ENCODE results near the gene MYADM.
A peak's percentile ranks its signal among the peaks of the same experiment; 100 is the strongest.

Gene MYADM

GRCh38 chr19:53898166-53898565 lies 30.5 kb downstream of the MYADM start:
- H3K4me3 ChIP-seq (ENCODE audit: low read depth, low read length), result peak overlapping the region; percentile 55
- peaks cover 8% of the 10 kb centered on the region for H3K4me1 ChIP-seq (ENCODE audit: control insufficient read depth, insufficient read depth, low read length)
- peaks cover 5% of the 10 kb centered on the region for H3K36me3 ChIP-seq (ENCODE audit: control insufficient read depth, insufficient read depth, low read length)
- H3K27me3 ChIP-seq (ENCODE audit: control insufficient read depth, insufficient read depth, low read length), result peaks cover 7% of the 10 kb centered on the region
- no peaks in the 10 kb centered on the region for H3K9me3 ChIP-seq (ENCODE audit: control insufficient read depth, insufficient read depth, low read length)
- H3K9ac ChIP-seq (ENCODE audit: low read depth, low read length), result no peak overlapping the region

DNA sequence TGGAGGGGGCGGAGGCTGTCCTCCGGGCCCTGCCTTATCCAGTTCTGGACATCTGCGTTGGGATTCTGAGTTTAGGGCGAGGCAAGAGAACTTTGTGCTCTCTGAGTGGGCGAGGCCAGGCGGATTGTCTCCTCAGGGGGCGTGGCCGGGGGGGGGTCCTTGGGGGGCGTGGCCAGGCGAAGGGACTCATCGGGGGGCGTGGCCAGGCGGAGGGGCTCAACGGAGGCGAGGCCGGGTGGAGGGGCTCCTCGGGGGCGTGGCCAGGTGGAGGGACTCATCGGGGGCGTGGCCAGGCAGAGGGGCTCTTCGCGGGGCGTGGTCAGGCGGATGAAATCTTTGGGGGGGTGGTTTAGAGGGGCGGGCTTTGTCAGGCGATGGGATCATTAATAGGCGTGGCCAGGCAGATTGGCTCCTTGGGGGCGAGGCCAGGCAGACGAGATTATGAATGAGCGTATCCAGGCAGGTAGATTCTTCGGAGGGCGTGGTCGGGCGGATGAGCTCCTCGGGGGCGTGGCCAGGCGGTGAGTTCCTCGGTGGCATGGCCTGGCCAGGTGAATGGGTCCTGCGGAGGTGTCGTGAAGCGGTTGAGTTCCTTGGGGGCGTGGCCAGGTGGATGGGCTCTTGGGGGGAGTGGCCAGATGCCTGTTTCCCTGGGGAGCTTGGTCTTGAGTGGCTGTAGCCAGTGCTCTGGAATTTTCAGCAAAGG lies 31.1 kb downstream of the MYADM start:
- Histone ChIP-seq H3K4me3 (ENCODE audit: low read depth, low read length) (peak overlapping the region; percentile 55), H3K36me3 (ENCODE audit: control insufficient read depth, insufficient read depth, low read length) (peaks cover 5% of the 10 kb centered on the region), H3K27me3 (ENCODE audit: control insufficient read depth, insufficient read depth, low read length) (peaks cover 7% of the 10 kb centered on the region), H3K9me3 (ENCODE audit: control insufficient read depth, insufficient read depth, low read length) (no peaks in the 10 kb centered on the region), H3K4me1 (ENCODE audit: control insufficient read depth, insufficient read depth, low read length) (peaks cover 8% of the 10 kb centered on the region), H3K9ac (ENCODE audit: low read depth, low read length) (no peak overlapping the region)

DNA sequence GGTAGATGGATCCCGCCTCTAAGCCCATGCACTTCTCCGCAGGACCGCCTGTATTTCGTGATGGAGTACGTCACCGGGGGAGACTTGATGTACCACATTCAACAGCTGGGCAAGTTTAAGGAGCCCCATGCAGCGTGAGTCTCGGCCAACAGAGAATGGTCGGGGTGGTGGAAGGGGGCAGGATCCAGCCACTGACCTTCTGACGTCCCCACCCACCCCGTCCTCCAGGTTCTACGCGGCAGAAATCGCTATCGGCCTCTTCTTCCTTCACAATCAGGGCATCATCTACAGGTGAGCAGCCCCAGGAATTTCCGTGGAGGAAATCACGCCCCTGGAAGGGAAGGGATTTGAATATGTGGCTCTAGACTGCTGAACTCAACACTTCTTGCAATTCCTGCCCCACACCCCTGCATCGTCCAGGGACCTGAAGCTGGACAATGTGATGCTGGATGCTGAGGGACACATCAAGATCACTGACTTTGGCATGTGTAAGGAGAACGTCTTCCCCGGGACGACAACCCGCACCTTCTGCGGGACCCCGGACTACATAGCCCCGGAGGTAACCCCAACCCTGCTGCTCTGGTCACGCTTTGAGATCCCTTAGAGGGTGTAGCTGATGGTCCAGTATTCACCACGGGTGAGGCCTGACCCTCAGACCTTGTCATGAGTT lies 32.6 kb downstream of the MYADM start:
- Histone ChIP-seq H3K4me3 (ENCODE audit: low read depth, low read length) (no peak overlapping the region), H3K9ac (ENCODE audit: low read depth, low read length) (no peak overlapping the region), H3K36me3 (ENCODE audit: control insufficient read depth, insufficient read depth, low read length) (peaks cover 5% of the 10 kb centered on the region), H3K27me3 (ENCODE audit: control insufficient read depth, insufficient read depth, low read length) (peaks cover 11% of the 10 kb centered on the region), H3K9me3 (ENCODE audit: control insufficient read depth, insufficient read depth, low read length) (no peaks in the 10 kb centered on the region), H3K4me1 (ENCODE audit: control insufficient read depth, insufficient read depth, low read length) (peaks cover 8% of the 10 kb centered on the region)

DNA sequence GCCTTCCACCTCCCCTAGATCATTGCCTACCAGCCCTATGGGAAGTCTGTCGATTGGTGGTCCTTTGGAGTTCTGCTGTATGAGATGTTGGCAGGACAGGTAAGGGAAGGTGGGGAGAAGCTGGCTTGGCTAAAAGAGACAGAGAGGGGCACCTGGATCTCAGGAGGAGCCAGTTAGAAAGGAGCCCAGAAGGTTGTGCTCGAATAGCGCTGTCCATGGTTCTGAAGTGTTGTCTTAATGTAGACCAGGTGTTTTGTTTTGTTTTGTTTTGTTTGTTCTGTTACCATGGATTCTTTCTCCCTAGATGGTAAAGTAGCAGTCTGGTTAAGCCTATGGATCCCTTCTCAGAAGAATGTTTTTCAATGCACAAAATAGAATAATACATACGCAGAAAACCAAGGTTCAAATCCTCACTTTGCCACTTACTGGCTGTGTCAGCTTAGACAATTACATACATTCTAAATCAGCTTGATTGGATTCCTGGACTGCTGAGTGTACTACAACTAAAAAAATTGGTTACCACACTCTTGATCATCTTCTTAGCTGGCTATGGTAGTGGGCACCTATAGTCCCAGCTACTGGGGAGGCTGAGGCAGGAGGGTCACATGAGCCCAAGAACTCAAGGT lies 35.5 kb downstream of the MYADM start:
- Histone ChIP-seq H3K4me3 (ENCODE audit: low read depth, low read length) (no peak overlapping the region), H3K9ac (ENCODE audit: low read depth, low read length) (no peak overlapping the region), H3K27me3 (ENCODE audit: control insufficient read depth, insufficient read depth, low read length) (peaks cover 27% of the 10 kb centered on the region), H3K9me3 (ENCODE audit: control insufficient read depth, insufficient read depth, low read length) (no peaks in the 10 kb centered on the region), H3K4me1 (ENCODE audit: control insufficient read depth, insufficient read depth, low read length) (peaks cover 9% of the 10 kb centered on the region), H3K36me3 (ENCODE audit: control insufficient read depth, insufficient read depth, low read length) (peaks cover 5% of the 10 kb centered on the region)

GRCh38 chr19:53904909-53905308 lies 37.2 kb downstream of the MYADM start:
- Histone ChIP-seq H3K36me3 (ENCODE audit: control insufficient read depth, insufficient read depth, low read length) (peaks cover 5% of the 10 kb centered on the region), H3K4me1 (ENCODE audit: control insufficient read depth, insufficient read depth, low read length) (peaks cover 6% of the 10 kb centered on the region), H3K27me3 (ENCODE audit: control insufficient read depth, insufficient read depth, low read length) (peaks cover 34% of the 10 kb centered on the region), H3K9ac (ENCODE audit: low read depth, low read length) (no peak overlapping the region), H3K4me3 (ENCODE audit: low read depth, low read length) (no peak overlapping the region), H3K9me3 (ENCODE audit: control insufficient read depth, insufficient read depth, low read length) (no peaks in the 10 kb centered on the region)

DNA sequence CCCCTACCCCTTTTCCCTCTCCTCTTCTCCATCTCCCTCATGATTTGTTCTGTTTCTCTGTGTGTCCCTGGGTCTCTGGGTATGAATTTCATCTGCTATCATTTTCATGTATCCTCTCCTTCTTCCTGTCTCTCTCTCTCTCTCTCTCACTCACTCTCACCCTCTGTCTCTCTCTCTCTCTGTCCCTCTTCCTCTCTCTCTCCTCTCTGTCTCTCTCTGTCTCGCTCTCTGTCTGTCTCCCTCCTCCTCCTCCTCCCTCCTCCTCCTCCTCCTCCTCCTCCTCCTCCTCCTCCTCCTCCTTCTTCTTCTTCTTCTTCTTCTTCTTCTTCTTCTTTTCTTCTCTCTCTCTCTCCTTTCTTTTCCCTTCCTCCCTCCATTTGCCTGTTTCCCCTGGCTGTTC lies 38.1 kb downstream of the MYADM start:
- H3K27me3 ChIP-seq (ENCODE audit: control insufficient read depth, insufficient read depth, low read length), result peaks cover 42% of the 10 kb centered on the region
- peaks cover 6% of the 10 kb centered on the region for H3K4me1 ChIP-seq (ENCODE audit: control insufficient read depth, insufficient read depth, low read length)
- H3K9me3 ChIP-seq (ENCODE audit: control insufficient read depth, insufficient read depth, low read length), result no peaks in the 10 kb centered on the region
- H3K4me3 ChIP-seq (ENCODE audit: low read depth, low read length), result peak overlapping the region; percentile 59
- peaks cover under 1% of the 10 kb centered on the region for H3K36me3 ChIP-seq (ENCODE audit: control insufficient read depth, insufficient read depth, low read length)
- H3K9ac ChIP-seq (ENCODE audit: low read depth, low read length), result no peak overlapping the region

GRCh38 chr19:53906211-53907192 lies 38.8 kb downstream of the MYADM start:
- Histone ChIP-seq H3K27me3 (ENCODE audit: control insufficient read depth, insufficient read depth, low read length) (peaks cover 49% of the 10 kb centered on the region), H3K9me3 (ENCODE audit: control insufficient read depth, insufficient read depth, low read length) (no peaks in the 10 kb centered on the region), H3K9ac (ENCODE audit: low read depth, low read length) (no peak overlapping the region), H3K4me3 (ENCODE audit: low read depth, low read length) (peak overlapping the region; percentile 59), H3K36me3 (ENCODE audit: control insufficient read depth, insufficient read depth, low read length) (no peaks in the 10 kb centered on the region), H3K4me1 (ENCODE audit: control insufficient read depth, insufficient read depth, low read length) (peaks cover 6% of the 10 kb centered on the region)

- H3K36me3 ChIP-seq (ENCODE audit: control insufficient read depth, insufficient read depth, low read length), result no peaks in the 10 kb centered on the region
- H3K27me3 ChIP-seq (ENCODE audit: control insufficient read depth, insufficient read depth, low read length), result peaks cover 55% of the 10 kb centered on the region
- H3K9me3 ChIP-seq (ENCODE audit: control insufficient read depth, insufficient read depth, low read length), result no peaks in the 10 kb centered on the region
- peak overlapping the region; percentile 59 for H3K4me3 ChIP-seq (ENCODE audit: low read depth, low read length)
- H3K9ac ChIP-seq (ENCODE audit: low read depth, low read length), result no peak overlapping the region
- H3K4me1 ChIP-seq (ENCODE audit: control insufficient read depth, insufficient read depth, low read length), result peaks cover 6% of the 10 kb centered on the region
These were observed 39.5 kb downstream of the MYADM start for GRCh38 chr19:53907193-53907581.

- H3K9ac ChIP-seq (ENCODE audit: low read depth, low read length), result peak overlapping the region; percentile 32
- peaks cover 6% of the 10 kb centered on the region for H3K4me1 ChIP-seq (ENCODE audit: control insufficient read depth, insufficient read depth, low read length)
- H3K27me3 ChIP-seq (ENCODE audit: control insufficient read depth, insufficient read depth, low read length), result peaks cover 57% of the 10 kb centered on the region
- no peaks in the 10 kb centered on the region for H3K9me3 ChIP-seq (ENCODE audit: control insufficient read depth, insufficient read depth, low read length)
- no peaks in the 10 kb centered on the region for H3K36me3 ChIP-seq (ENCODE audit: control insufficient read depth, insufficient read depth, low read length)
- H3K4me3 ChIP-seq (ENCODE audit: low read depth, low read length), result peak overlapping the region; percentile 59
These were observed 40.0 kb downstream of the MYADM start for GRCh38 chr19:53907690-53908089.

DNA sequence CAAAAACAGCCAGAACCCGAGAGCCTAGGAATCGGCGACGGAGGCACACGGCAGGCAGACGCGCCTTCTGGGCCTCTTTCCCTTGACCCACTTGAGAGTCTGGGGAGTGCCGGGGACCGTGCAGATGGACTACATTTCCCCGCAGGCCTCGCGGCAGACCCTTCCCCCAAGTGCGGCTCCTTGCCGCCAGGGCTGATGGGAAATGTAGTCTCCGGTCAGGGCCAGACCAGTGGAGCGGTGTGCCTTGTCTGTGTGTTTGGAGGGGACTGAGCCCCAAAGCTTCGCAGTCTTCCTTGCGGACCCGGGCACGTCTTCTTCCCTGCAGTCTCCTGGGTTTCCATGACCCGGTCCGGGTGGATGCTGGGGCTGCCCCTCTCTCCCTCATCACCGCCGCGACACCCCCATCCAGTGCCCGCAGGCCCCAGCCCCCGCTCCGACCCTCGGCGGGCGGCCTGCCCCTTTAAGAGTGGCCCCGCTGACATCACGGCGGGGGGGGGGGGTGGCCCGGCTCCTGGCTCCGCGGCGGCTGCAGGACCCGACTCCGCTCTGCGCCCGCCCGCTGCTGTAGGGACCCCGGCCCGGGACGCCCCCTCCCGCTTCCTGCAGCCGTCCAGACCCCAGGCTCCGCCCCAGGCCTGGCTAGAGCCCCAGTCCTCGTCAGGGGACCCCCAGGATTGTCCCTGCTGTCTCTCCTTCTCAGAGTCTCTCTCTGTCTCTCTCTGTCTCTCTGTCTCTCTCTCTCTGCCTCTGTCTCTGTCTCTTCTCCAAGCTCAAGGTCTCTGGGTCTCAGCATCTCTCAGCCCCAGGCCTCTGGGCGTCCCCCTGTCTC lies 40.6 kb downstream of the MYADM start:
- Histone ChIP-seq H3K36me3 (ENCODE audit: control insufficient read depth, insufficient read depth, low read length) (no peaks in the 10 kb centered on the region), H3K9me3 (ENCODE audit: control insufficient read depth, insufficient read depth, low read length) (no peaks in the 10 kb centered on the region), H3K9ac (ENCODE audit: low read depth, low read length) (peak overlapping the region; percentile 32), H3K27me3 (ENCODE audit: control insufficient read depth, insufficient read depth, low read length) (peaks cover 57% of the 10 kb centered on the region), H3K4me1 (ENCODE audit: control insufficient read depth, insufficient read depth, low read length) (peaks cover 6% of the 10 kb centered on the region), H3K4me3 (ENCODE audit: low read depth, low read length) (peak overlapping the region; percentile 59)
